Stimulated activated CD8-positive, alpha-beta memory T cell treated with anti-CD3 and anti-CD28 coated beads, Interleukin-4, amount 100 ng/mL, for 48 hours (primary cell): ENCODE data around the gene TUFT1.
A peak's percentile ranks its signal among the peaks of the same experiment; 100 is the strongest.
"Not testable (repeated sequence)": the region's sequence is repeated elsewhere in the genome, so short reads cannot be mapped to it uniquely, and the experiment has no call there.

Experiments
- DNase-seq: peaks from one replicate; pipeline ENCODE4 v3.0.0-alpha.2; 2020

Gene TUFT1

DNA sequence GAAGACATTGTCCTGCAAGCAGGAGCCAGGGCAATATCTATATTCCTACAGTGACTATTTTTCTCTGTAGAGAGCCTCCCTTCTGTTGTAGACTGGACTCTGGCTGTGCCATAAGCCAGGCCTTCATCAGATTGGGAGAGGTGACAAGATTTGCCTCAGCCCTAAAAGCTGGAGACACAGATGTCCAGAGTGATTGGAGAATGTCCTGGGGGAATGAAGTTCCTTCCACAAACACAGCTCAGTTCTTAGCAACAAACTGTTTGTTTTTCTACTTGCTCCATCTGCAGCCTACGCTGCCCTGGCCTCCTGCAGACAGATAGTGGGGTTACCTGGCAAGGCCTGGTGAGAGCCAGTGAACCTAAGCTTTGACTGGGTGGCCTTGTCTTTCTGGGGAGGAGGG, 41.8 kb downstream of the TUFT1 start:
- DNase-seq, result no peak

- DNase-seq, result no peak
Observed at GRCh38 chr1:151583796-151584195, 43.7 kb downstream of the TUFT1 start.

GRCh38 chr1:151584278-151584677, 44.2 kb downstream of the TUFT1 start:
- no peak for DNase-seq

DNA sequence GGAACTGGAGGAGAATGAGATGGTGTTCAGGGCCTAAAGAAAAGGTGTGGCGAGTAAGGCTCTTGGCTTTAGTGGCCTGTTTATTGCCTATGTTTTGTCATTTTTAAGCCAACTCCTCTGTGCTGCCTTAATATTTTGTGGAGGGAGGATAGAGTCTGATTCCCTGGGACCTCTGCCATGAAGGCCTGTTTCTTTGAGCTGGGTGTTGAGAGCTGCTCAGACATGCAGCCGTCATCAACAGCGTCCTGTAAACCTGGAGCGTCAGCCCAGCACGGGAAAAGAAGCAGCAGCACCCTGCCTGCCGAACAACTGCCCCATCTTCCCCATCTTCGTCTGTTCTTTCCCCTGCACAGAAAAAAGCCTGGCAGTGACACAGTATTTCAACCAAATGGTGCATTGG, 44.7 kb downstream of the TUFT1 start:
- DNase-seq, result no peak

DNA sequence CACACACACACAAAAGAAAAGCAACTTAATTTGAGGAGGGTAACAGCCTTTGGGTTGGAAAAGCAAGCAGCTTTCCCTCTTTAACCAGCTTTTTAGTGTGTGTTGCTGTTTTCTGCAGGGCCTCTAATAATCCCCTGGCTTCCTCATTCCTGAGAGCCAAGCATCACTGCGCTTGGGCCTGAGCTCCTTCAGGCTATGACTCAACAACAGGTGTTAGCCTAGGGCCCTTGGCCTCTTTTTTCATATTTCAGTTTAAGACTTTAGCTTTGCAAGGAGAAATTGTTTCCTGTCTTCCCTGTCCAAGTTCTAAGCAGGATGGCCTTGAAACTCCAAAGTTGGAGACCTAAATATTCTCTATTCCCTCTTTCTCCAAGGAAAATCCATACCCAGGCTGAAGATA, 45.5 kb downstream of the TUFT1 start:
- DNase-seq, result no peak

DNA sequence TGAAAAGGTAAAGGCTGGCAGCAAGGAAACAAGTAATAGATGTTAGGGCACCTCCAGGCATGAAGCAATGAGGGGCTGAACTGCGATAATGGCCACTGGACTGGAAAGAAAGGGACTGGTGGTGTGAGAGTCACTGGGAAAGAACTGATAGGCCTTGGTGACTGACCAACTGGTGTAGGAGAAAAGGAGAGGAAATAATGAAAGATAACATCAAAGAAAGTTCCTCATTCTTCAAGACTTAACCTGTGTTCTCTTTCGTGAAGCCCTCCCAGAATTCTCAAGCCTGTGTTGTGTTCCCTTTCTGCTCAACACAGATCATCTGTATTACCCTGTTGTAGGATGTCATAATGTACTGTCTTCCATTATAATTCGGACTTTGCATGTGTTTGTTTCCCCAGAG, 50.9 kb downstream of the TUFT1 start:
- DNase-seq, result no peak

DNA sequence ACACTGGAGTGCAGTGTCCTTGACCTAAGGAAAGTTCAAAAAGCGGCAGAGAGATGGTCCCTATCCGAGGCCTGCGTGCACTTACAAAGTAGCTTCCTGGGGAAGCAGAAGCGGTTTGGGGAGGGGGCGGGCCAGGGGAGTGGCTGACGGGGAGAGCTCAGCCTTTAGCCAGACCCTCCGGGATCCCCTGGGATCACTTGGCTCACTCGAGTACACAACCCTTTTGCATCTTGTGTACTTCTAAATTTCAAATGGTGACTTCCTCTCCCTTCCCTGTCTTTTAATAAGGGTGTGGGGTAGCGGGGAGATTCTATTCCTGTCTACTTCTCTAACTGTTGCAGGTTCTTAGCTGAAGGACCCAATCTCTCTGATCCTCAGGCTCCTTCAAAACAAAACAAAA, 53.6 kb downstream of the TUFT1 start:
- no peak for DNase-seq

DNA sequence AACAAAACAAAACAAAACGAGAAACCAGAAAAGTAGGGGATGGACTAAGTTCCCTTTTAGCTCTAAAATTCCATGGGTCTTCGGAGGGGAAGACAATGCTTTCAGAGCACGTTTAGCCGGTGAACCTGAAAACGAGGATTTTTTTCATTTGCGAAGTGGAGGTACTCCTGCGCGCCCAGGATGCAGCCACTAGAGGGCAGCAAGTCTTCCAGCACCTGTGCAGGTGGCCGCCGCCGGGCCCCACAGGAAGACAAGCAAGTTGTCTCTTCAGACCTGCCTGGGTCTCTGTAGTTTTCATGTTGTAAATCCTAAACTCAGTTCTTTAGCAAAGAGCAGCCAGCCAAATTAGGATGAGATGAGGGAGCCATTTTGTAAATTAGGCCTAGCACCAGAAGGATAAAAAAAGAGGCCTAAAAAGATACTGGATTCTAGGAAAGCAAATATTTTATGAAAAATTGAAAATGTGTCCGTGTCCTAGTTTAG, 54.1 kb downstream of the TUFT1 start:
- peak; percentile 91 for DNase-seq

DNA sequence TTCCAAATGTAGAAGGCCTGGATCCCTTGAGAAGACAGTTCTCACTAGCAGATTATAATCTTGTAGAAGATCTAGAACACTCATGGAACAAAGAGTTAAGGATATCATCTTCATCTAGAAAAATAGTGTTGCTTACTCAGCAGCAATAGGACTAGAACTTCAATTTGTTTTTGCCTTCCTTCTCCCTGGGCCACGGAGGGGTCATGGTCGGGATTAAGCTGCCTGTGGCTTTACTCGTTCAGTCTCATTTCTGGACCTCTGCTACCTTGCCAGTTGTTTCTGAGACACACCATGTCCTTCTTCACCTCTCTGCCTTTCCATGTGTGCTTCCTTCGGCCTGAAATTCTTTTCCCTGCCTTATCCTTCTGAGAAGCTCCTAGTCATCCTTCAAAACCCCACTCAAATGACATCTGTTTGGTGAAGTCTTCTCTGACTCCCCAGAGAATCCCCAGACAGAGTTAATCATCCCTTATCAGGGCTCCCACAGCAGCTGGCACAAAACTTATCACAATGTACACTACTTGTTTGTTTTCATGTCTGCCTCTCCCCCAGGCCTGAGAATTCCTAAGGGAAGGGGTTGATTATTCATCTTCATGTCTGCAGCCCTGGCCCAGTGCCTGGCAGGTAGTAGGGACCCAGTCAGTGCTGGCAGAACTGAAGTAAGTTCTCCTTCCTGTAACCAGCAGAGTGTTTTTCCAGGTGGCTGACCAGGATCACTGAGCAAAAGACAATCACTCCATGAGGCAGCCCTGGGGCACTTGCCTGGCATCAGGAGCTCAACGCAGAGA, 56.3 kb downstream of the TUFT1 start:
- DNase-seq, result no peak

- not testable (repeated sequence) for DNase-seq
Observed at GRCh38 chr1:151602550-151602949, 62.4 kb downstream of the TUFT1 start.

DNA sequence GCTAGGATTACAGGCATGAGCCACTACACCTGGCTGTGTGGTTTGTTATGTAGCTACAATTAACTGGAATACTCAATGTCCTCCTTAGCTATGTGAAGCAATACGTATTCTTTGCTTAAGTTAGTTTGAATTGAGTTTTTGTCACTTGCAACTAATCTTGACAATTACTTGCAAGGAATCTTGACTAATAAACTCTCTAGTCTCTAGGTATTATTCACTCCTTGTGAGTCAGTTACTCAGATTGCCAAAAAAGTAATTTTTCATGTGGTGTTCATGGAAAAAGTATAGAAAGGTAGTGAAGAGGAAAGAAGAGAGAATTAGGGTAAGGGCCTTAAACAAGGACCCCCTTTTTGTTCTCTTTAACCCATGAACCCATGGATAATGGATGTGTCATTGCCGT, 64.2 kb downstream of the TUFT1 start:
- no peak for DNase-seq

DNA sequence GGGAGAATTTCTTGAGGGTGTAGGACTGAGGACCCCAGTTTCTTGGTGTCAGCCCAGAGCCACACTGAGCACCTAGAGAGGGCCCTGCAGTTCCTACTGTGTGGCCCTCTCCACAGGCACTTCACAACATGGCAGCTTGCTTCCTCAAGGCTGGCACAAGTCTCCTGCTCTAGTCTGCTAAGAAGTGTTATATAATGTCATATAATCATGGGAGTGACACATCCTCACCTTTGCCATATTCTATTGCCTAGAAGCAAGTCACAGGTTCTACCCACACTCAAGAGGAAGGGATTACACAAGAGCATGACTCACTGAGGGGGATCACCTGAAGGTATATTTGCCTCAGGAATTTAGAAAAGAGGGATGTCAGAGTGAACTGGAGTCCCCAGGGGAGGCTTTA, 66.3 kb downstream of the TUFT1 start:
- DNase-seq, result no peak

DNA sequence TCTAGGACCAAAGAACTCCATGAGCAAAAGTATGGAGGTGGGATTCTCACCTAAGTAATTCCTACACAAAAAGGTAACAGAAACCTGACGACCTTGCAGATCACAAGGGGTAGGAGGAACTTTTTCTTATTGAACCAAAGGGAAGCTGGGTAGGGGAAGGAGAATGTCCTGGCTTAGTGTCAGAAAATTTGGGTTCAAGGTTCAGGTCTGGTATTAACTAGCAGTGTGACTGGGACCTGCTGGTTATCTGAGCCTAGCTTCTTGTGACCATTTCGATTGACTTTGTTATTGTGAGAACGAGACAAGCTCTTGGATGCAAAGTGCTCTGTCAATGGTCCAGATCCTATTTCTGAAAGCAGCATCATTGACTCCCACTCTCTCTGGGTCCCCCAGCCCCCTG, 66.7 kb downstream of the TUFT1 start:
- no peak for DNase-seq

DNA sequence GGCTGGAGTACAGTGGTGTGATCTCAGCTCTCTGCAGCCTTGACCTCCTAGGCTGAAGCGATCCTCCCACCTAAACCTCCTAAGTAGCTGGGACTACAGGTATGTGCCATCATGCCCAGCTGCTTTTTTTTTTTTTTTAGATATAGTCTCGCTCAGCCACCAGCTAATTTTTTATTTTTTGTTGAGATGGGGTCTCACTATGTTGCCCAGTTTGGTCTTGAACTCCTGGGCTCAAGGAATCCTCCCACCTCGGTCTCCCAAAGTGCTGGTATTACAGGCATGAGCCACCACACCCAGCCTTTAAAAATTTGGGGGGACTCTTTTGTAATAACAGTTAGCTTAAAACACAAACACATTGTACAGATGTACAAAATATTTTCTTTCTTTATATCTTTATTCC, 70.0 kb downstream of the TUFT1 start:
- no peak for DNase-seq

GRCh38 chr1:151611288-151611790, 71.2 kb downstream of the TUFT1 start:
- no peak for DNase-seq

DNA sequence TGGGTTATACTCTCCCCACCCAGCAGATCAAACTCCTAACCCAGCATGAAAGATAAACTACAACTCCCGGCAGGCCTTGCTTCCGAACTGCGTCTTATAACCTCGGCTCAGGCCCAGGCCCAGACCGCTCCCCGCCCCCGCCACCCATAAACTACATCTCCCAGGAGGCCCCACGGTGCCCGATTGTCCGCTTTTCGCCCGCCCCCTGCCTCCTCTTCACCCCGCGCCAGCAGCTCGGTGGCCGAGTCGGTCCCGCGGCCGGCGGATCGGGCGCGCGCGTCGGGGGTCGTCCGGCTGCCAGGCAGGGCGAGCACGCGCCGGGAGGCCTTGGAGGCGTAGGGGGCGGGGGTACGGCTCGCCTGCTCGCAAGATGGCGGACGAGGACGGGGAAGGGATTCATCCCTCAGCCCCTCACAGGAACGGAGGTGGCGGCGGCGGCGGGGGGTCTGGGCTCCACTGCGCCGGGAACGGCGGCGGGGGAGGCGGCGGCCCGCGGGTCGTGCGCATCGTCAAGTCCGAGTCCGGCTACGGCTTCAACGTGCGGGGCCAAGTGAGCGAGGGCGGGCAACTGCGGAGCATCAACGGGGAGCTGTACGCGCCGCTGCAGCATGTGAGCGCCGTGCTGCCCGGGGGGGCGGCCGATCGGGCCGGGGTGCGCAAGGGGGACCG, 71.9 kb downstream of the TUFT1 start, which contains the start of gene SNX27:
TSS of gene SNX27 (plus strand) at position 219 of the 669 bp plus-strand sequence. CDS start at position 371, 152 bp downstream.
- DNase-seq, result peak; percentile 88

DNA sequence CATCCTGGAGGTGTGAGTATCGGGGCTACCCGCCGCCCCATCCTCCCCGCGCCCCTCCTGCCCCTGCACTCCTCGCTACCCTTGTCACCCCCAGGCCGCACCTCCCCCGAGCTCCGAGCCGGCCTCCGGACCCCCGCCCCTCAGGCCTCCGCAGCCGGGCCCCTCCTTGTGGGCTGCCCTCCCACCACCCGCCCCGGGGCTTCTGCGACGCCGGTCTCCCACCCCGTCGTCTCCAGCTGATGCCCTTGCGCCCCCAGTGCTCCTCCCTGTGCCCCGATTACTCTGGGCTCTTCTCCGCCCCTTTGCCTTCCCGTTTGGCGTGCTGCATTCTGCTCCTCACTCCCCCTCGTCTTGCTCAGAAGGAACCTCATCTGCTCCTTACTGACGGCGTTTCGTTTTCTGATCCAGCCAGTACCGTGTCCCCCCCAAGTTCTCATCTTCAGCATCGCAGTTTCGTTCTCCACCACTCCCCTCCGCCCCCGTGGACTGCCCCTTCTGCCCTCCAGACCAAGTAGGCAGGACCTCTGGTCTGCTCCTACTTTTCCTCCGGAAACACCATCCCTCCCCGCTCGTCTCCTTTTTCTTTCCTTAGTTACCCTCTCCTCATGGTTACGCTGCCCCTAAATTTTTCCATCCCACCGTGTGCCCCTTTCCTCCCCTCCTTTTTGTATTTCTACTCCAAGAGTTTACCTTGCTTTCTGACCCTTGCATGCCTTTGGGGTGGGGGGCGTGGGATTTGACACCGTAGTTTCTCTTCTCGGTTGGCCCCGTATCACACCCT, 72.6 kb downstream of the TUFT1 start:
- DNase-seq, result peak; percentile 49

DNA sequence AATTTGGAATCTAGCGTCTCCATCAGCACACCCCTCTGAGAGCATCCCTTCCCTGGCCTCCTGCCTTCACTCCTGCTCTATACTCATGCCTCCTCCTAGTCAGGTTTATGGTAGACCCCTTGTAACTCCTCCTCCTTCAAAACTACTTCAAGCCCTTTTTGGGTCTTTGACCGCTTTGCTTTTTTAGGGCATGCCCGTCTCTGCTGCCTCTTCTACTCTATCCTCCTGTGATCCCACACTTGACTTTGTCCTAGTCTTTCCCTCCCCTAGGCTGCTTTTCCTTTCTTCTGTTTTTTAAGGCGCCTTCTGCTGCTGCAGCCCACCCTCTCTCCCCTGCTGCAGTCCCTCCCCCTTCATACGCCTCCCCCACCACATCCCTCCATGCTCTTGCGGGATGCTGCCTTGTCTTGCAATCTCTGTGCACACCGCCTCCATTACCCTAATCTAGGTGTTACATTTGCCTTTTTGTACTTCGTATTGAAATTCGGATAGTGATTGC, 73.2 kb downstream of the TUFT1 start:
- DNase-seq, result no peak

GRCh38 chr1:151615711-151616504, 75.8 kb downstream of the TUFT1 start:
- no peak for DNase-seq

- no peak for DNase-seq
Observed at GRCh38 chr1:151616505-151616849, 76.4 kb downstream of the TUFT1 start.

- DNase-seq, result no peak
Observed at GRCh38 chr1:151618003-151618402, 77.9 kb downstream of the TUFT1 start.

DNA sequence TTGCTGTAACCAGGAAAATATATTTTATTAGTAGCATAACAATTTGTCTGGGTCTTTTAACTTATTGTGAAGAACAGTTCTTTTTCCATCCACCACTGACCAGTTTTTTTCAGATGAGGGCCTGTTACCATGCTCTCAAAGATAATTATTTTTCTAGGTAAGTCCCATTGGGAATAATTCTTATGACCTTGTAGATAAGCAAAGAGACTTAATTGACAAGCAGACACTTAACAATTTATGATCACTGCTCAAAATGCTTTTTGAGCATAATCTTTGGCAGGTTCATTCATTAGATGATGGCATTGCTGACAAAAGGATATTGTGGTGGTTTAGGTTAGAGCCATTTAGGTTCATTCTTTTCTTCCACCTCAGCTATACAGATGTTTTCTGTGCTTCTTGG, 78.4 kb downstream of the TUFT1 start:
- DNase-seq, result no peak
